Neural crest cell (in vitro differentiated cells): ENCODE results near the gene LPCAT1. TPM values are rescaled to one million over a fixed set of nuclear protein-coding genes. Genes with fewer than 3 reads are reported as not detected.
"Not testable (repeated sequence)": the region's sequence is repeated elsewhere in the genome, so short reads cannot be mapped to it uniquely, and the experiment has no call there.

Source experiments
- DNase-seq: peaks from one replicate; pipeline ENCODE4 v3.0.0; 2021; ENCODE audit warnings: low read depth, mixed read lengths, low spot score
- H3K27ac Mint-ChIP-seq: one replicate; pipeline ENCODE4 v1.8.0; 2021; ENCODE audit warnings: mild to moderate bottlenecking, mixed read lengths; ENCODE audit not compliant: unreplicated experiment
- H3K27me3 Mint-ChIP-seq: 2 replicates; pipeline ENCODE4 v1.8.0; 2021; ENCODE audit warnings: low read depth, mild to moderate bottlenecking, mixed read lengths
- H3K36me3 Mint-ChIP-seq: 2 replicates; pipeline ENCODE4 v1.8.0; 2021; ENCODE audit warnings: low read depth, mild to moderate bottlenecking, mixed read lengths
- H3K4me1 Mint-ChIP-seq: 2 replicates; pipeline ENCODE4 v1.8.0; 2021; ENCODE audit warnings: mixed read lengths
- H3K4me3 Mint-ChIP-seq: one replicate; pipeline ENCODE4 v1.8.0; 2021; ENCODE audit warnings: mild to moderate bottlenecking, mixed read lengths
- H3K9me3 Mint-ChIP-seq: 2 replicates; pipeline ENCODE4 v1.8.0; 2021; ENCODE audit warnings: mixed read lengths
- CTCF ChIP-seq: fragments of 200-600 bp; sonication (generic); conservative IDR thresholded peaks from 2 replicates; pipeline ENCODE4 v1.5.0; 2021; ENCODE audit warnings: antibody characterized with exemption, mild to moderate bottlenecking
- total RNA-seq: library from RNA; stranded (reverse); gene quantifications from 2 replicates; pipeline ENCODE4 v1.2.1, GENCODE V29; 2021

LPCAT1 gene
- total RNA-seq, 1 donor from 2014 or later = 111 TPM

GRCh38 chr5:1428107-1428506 lies 95.7 kb downstream of the LPCAT1 start:
- no peak overlapping the region for H3K4me3 Mint-ChIP-seq
- peaks cover 9% of the 10 kb centered on the region for H3K9me3 Mint-ChIP-seq
- no peaks in the 10 kb centered on the region for H3K4me1 Mint-ChIP-seq
- peaks cover 19% of the 10 kb centered on the region for H3K27me3 Mint-ChIP-seq
- peaks cover 9% of the 10 kb centered on the region for H3K36me3 Mint-ChIP-seq
- TF ChIP-seq CTCF = no peak
- H3K27ac Mint-ChIP-seq = no peak overlapping the region
- no peak for DNase-seq

GRCh38 chr5:1424716-1425115 lies 99.0 kb downstream of the LPCAT1 start:
- Mint-ChIP-seq H3K36me3 (peaks cover 9% of the 10 kb centered on the region), H3K27me3 (peaks cover 19% of the 10 kb centered on the region), H3K4me3 (no peak overlapping the region), H3K27ac (no peak overlapping the region), H3K9me3 (peaks cover 9% of the 10 kb centered on the region), H3K4me1 (no peaks in the 10 kb centered on the region)
- no peak for DNase-seq
- TF ChIP-seq CTCF = no peak

GRCh38 chr5:1423901-1424603 lies 99.7 kb downstream of the LPCAT1 start:
- H3K4me3 Mint-ChIP-seq = no peak overlapping the region
- H3K27me3 Mint-ChIP-seq = peaks cover 22% of the 10 kb centered on the region
- H3K27ac Mint-ChIP-seq = no peak overlapping the region
- no peak for DNase-seq
- peaks cover 12% of the 10 kb centered on the region for H3K9me3 Mint-ChIP-seq
- H3K4me1 Mint-ChIP-seq = no peaks in the 10 kb centered on the region
- no peak for TF ChIP-seq CTCF
- H3K36me3 Mint-ChIP-seq = peaks cover 6% of the 10 kb centered on the region

GRCh38 chr5:1422522-1422921 lies 101.2 kb downstream of the LPCAT1 start:
- H3K27me3 Mint-ChIP-seq = peaks cover 25% of the 10 kb centered on the region
- DNase-seq, H3K36me3 Mint-ChIP-seq, H3K27ac Mint-ChIP-seq, H3K4me3 Mint-ChIP-seq, H3K4me1 Mint-ChIP-seq: not testable (repeated sequence)
- H3K9me3 Mint-ChIP-seq = peaks cover 17% of the 10 kb centered on the region

GRCh38 chr5:1421521-1422341 lies 102.0 kb downstream of the LPCAT1 start:
- Mint-ChIP-seq H3K9me3 (peaks cover 16% of the 10 kb centered on the region), H3K4me1 (no peaks in the 10 kb centered on the region), H3K36me3 (no peaks in the 10 kb centered on the region), H3K27me3 (peaks cover 27% of the 10 kb centered on the region), H3K27ac (no peak overlapping the region), H3K4me3 (no peak overlapping the region)
- no peak for DNase-seq
- no peak for TF ChIP-seq CTCF
